ENCODE data around the gene PRLH. TPM values are rescaled to one million over a fixed set of nuclear protein-coding genes. Genes with fewer than 3 reads are reported as not detected.
"Not testable (repeated sequence)": the region's sequence is repeated elsewhere in the genome, so short reads cannot be mapped to it uniquely, and the experiment has no call there.

PRLH gene
- total RNA-seq, 1 experiment from 2014 or later, result not detected

DNA sequence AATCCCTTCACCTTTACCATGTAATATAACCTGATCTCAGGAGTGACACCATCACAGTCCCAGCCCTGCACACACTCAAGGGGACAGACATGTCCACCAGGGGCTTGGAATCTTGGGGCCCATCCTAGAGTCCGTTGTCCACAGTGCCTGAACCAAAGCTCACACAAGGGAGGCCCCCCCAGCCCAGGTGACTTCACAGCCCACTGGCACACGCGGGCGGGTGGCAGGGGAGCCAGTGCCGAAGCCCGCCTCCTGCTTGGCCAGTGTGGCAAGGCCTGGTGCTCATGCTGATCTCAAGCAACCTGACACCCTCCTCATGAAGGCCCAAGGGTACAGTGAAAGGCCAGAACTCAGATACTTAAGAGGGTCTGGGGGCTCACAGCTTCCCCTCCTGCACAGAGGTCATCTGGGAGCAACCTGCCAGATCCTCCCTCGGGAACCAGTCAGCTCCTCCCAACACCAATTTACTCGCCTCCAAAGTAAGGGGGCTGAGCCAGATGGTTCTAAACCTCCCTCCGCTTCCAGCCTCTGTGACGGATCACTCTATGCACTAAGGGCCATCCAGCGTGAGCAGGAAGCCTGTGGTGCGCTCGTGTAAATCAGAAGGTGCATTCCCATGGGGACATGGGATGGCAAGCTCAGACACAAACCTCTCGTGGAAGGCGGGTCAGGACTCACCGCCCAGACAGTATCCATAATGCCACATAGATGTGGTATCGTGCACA lies 27.4 kb downstream of the PRLH start:
- no peaks in the 10 kb centered on the region for H3K27me3 ChIP-seq
- no peak overlapping the region for H3K4me3 ChIP-seq
- peaks cover 46% of the 10 kb centered on the region for H3K4me1 ChIP-seq
- no peaks in the 10 kb centered on the region for H3K9me3 ChIP-seq (replicated peaks)
- no peak for DNase-seq
- H3K36me3 ChIP-seq, result no peaks in the 10 kb centered on the region
- H3K27ac ChIP-seq, result no peak overlapping the region

- no peaks in the 10 kb centered on the region for H3K27me3 ChIP-seq
- H3K4me3 ChIP-seq, result no peak overlapping the region
- no peaks in the 10 kb centered on the region for H3K36me3 ChIP-seq
- no peak overlapping the region for H3K27ac ChIP-seq
- DNase-seq, result peak in 1 of 2 experiments; percentile 60
- H3K9me3 ChIP-seq (replicated peaks), result no peaks in the 10 kb centered on the region
- peaks cover 44% of the 10 kb centered on the region for H3K4me1 ChIP-seq
Measured at GRCh38 chr2:237594514-237594871, 28.1 kb downstream of the PRLH start.

DNA sequence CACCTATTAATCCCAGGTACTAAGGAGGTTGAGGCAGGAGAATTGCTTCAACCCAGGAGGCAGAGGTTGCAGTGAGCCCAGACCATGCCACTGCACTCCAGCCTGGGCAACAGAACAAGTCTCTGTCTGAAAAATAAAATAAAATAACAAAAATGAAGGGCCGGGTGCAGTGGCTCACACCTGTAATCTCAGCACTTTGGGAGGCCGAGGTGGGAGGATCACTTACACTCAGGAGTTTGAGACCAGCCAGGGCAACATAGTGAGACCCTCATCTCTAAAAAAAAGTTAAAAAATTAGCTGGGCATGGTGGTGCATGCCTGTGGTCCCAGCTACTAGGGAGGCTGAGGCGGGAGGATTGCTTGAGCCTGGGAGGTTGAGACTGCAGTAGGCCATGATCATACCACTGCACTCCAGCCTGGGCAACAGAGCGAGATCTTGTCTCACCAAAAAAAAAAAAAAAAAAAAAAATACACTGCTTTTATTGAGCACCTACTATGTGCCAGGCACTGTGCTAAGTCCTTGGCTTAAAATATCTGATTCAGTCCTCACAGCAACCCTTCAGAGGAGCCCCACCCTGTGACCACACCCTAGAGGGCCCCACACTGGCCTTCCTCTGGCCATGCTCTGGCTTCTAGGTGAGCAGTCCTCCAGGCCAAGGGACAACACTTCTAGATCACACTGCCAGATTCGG lies 29.6 kb downstream of the PRLH start:
- peaks cover 49% of the 10 kb centered on the region for H3K4me1 ChIP-seq
- not testable (repeated sequence) for DNase-seq; H3K4me3 ChIP-seq; H3K36me3 ChIP-seq; H3K27me3 ChIP-seq; H3K27ac ChIP-seq; H3K9me3 ChIP-seq (replicated peaks)

- no peak overlapping the region for H3K4me3 ChIP-seq
Measured at GRCh38 chr2:237596520-237597195, 30.3 kb downstream of the PRLH start.

GRCh38 chr2:237597196-237598145 lies 31.1 kb downstream of the PRLH start:
- Histone ChIP-seq H3K36me3 (no peaks in the 10 kb centered on the region), H3K4me3 (no peak overlapping the region), H3K27ac (no peak overlapping the region), H3K9me3 (replicated peaks) (no peaks in the 10 kb centered on the region), H3K27me3 (no peaks in the 10 kb centered on the region), H3K4me1 (peaks cover 51% of the 10 kb centered on the region)
- DNase-seq, result no peak

More at GRCh38 chr2:237596520-237597195, 30.3 kb downstream of the PRLH start:
- Histone ChIP-seq H3K9me3 (replicated peaks) (no peaks in the 10 kb centered on the region), H3K27me3 (no peaks in the 10 kb centered on the region), H3K27ac (no peak overlapping the region), H3K4me1 (peaks cover 51% of the 10 kb centered on the region), H3K36me3 (no peaks in the 10 kb centered on the region)
- DNase-seq, result peak; percentile 65 to 77

DNA sequence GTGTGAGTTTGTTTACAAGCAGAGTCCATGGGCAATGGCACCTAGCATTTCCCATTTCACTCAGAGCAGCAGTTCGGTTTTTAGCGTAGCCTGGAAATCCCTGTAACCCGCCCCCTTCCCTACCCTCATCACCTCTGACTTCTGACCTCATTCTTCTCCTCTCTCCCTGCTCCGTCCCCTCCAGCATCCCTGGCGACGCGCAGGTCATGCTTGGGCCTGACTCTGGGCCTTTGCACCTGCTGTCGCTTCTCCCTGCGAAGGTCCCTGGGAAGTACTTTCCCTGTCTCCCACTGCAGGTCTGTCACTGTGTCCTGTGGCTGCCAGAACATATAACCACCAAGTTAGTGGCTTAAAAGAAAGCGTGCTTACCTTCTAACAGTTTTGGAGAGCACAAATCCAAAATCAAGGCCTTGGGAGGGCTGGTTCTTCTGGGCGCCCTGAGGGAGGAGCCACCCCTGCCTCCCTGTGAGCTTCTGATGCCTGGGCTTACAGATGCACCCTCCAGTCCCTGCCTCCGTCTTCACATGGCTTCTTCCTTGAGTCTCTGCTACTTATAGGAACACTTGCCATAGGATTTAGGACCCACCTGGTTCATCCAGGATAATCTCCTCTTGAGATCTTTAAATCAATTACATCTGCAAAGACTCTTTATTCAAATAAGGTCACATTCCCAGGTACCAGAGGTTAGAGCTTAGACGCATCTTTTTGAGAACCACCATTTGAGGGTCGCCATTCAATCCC lies 32.3 kb downstream of the PRLH start:
- H3K27ac ChIP-seq, result no peak overlapping the region
- H3K9me3 ChIP-seq (replicated peaks), result no peaks in the 10 kb centered on the region
- DNase-seq, result no peak
- H3K4me1 ChIP-seq, result peaks cover 56% of the 10 kb centered on the region
- no peaks in the 10 kb centered on the region for H3K36me3 ChIP-seq
- H3K27me3 ChIP-seq, result no peaks in the 10 kb centered on the region
- no peak overlapping the region for H3K4me3 ChIP-seq

DNA sequence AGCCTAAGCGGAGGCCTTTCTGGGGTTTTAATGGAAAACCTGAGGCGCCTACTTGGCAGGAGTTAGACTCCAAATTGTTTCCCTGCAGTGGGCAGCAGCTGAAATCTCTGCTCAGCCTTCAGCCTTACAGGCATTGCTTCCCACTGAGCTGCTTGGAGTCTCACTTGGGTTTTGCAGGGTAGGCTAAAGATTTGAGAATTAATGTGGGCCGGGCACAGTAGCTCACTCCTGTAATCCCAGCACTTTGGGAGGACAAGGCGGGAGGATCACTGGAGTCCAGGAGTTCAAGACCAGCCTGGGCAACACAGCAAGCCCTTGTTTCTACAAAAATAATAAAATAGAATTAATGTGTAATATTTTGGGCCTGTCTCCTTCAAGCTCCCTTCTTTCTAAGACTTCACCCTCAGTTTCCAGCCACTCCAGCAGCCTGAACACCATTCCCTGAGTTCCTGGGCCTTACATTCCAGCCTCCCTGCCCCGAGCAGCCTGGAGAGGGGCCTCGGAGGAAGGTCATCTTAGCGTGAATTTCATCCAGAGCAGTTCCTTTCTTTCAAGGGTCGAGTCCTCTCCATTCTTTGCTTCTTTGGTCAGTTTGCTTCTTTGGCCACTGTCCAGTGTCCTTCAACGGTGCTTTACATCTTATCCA lies 33.2 kb downstream of the PRLH start:
- Histone ChIP-seq H3K27ac (peak overlapping the region; percentile 44), H3K27me3 (no peaks in the 10 kb centered on the region), H3K36me3 (no peaks in the 10 kb centered on the region), H3K9me3 (replicated peaks) (no peaks in the 10 kb centered on the region), H3K4me1 (peaks cover 54% of the 10 kb centered on the region), H3K4me3 (peak overlapping the region; percentile 25)
- DNase-seq, result no peak

DNA sequence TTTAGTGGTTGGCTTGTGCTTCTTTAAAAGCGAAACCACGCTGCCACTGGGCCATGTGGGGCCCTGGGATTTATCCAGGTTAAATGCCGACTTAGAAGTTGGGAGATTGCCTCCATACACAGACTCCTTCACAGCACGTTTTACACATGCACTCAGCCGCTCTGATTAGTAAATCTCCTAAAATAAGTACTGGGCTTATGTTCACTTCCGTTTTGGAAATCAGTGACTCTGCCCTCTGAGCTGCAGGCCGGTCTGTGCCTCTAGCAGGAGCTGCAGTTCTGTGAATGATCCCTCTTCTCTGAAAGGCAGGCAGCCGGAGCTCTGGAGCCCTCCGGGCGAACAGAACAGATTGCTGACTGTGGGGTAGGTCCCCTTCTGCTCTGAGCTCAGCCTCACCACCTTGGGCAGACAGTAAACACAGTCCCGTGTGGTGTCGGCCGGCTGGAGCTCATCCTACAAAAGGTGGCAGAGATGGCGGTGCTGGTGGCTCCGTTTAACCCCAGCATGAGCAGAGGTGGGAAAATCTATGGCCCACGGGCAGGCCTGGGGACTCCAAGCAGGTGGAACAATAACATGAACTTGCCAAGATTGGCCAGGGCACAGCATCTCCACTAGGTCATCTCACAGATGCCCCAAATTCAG lies 34.0 kb downstream of the PRLH start:
- Histone ChIP-seq H3K36me3 (no peaks in the 10 kb centered on the region), H3K4me1 (peaks cover 47% of the 10 kb centered on the region), H3K4me3 (peak overlapping the region; percentile 25), H3K9me3 (replicated peaks) (no peaks in the 10 kb centered on the region), H3K27me3 (no peaks in the 10 kb centered on the region), H3K27ac (peak overlapping the region; percentile 44)
- peak; percentile 80 to 83 for DNase-seq

DNA sequence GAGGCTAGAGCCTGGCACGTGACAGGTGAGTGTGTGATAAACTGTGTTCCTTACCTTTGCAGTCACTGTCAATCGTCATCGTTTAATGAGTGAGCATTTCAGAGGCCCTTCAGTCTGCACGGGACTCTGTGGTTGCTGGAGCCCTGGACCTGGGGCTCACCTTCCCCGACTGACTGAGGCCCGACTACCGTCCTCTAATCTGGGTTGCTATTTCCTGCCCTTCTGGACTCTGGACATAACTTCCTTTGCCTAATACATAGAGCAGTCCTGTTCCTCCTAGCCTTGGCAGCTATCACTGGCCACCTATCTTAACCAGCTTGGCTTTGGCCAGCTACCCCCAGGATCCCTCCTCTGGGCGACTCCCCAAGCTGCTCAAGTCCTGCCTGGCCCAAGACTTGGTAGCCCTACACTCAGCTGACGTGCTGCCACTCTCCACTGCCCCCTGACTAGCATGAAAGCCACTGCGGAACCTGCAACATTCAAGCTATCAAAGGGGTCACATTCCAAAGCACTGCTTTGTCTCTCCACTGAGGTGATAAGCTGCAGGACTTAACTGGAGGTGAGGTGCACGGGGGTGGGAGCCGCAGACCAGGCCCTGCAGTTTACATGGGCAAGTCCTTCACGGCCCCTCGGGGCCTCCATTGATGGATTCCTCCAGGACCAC lies 35.2 kb downstream of the PRLH start:
- H3K27ac ChIP-seq, result no peak overlapping the region
- peaks cover 45% of the 10 kb centered on the region for H3K4me1 ChIP-seq
- DNase-seq, result no peak
- H3K4me3 ChIP-seq, result no peak overlapping the region
- no peaks in the 10 kb centered on the region for H3K27me3 ChIP-seq
- H3K9me3 ChIP-seq (replicated peaks), result no peaks in the 10 kb centered on the region
- H3K36me3 ChIP-seq, result no peaks in the 10 kb centered on the region

DNA sequence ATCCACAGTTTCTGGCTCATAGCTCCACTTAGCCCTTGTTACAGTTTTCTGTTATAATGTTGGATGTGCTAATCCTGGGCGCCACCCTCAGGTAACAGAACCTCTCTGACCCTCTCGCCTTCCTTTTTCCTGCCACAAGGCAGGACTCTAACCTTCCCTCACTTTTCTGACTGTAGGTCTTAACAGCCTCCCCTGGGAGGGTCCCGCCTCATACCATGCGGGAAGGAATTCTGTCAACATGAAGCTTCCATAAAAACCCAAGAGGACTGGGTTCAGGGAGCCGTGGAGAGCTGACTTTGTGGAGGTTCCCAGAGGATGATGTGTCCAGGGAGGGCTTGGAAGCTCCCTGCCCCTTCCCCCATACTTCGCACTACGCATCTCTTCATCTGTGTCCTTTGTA lies 36.0 kb downstream of the PRLH start:
- no peaks in the 10 kb centered on the region for H3K27me3 ChIP-seq
- H3K36me3 ChIP-seq, result no peaks in the 10 kb centered on the region
- H3K4me1 ChIP-seq, result peaks cover 44% of the 10 kb centered on the region
- no peak for DNase-seq
- no peak overlapping the region for H3K4me3 ChIP-seq
- H3K9me3 ChIP-seq (replicated peaks), result no peaks in the 10 kb centered on the region
- no peak overlapping the region for H3K27ac ChIP-seq

DNA sequence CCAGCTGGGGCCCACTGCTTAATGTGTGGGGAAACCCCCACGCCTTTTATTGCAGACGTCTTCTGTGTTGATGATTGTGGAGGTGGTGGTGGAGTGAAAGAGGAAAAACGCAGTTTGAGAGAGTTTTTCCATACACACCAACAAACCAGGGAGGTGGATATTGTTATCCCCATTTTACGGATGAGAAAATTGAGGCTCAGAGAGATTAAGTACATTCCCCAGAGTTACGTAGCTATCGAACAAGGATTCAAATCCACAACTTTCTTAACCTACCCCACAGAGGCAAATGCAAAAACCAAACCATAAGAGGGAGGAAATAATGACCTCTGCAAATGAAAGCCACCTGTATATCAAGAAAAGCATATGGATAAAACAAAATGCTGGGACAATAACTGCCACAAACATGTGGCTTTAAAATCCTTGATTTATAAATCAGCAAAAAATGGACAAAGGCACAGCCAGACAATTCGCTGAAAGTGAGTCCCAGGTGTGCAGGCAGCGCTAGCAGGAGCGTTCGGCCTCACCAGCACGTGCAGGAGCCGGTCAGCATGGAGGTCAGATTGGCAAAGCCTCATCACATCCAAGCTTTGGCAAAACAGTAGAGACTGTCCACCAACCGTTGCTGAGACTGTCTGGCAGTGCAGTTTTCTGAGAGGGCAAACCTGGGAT lies 36.8 kb downstream of the PRLH start:
- Histone ChIP-seq H3K27ac (peak overlapping the region; percentile 4; the same call in 1 of the 2 replicates), H3K27me3 (no peaks in the 10 kb centered on the region), H3K36me3 (no peaks in the 10 kb centered on the region), H3K4me3 (no peak overlapping the region), H3K9me3 (replicated peaks) (no peaks in the 10 kb centered on the region), H3K4me1 (peaks cover 44% of the 10 kb centered on the region)
- no peak for DNase-seq

- H3K27ac ChIP-seq, result peak overlapping the region; percentile 4; the same call in 1 of the 2 replicates
- H3K4me1 ChIP-seq, result peaks cover 41% of the 10 kb centered on the region
- H3K27me3 ChIP-seq, result no peaks in the 10 kb centered on the region
- peak overlapping the region; percentile 27 for H3K4me3 ChIP-seq
- no peaks in the 10 kb centered on the region for H3K36me3 ChIP-seq
- DNase-seq, result peak; percentile 42 to 61
- H3K9me3 ChIP-seq (replicated peaks), result no peaks in the 10 kb centered on the region
Measured at GRCh38 chr2:237603718-237604362, 37.5 kb downstream of the PRLH start.

Data from SJCRH30 (cell line).